Body of pancreas (tissue), 4 donors: Measurements from ENCODE around the gene RAB6B.

Source experiments
- POLR2A ChIP-seq, 3 donors: fragments of 450-650 bp; IDR thresholded peaks; one replicate each; pipeline ENCODE4 v1.6.1; 2016; ENCODE audit warnings: antibody characterized with exemption in 3 of 3, mild to moderate bottlenecking in 2 of 3
- TF ChIP-seq, protein P1 (sequence below), 7 experiments: fragments of 450-650 bp in 4 of 7; fragments of 200-600 bp in 3 of 7; sonication (generic) in 3 of 7; IDR thresholded peaks; one replicate each; pipeline ENCODE4 v1.5.1; 2016 to 2019; ENCODE audit warnings: antibody characterized with exemption in 7 of 7

GRCh38 chr3:133892541-133893231 is 3.0 kb downstream of the RAB6B start:
- TF ChIP-seq, protein P1, sequence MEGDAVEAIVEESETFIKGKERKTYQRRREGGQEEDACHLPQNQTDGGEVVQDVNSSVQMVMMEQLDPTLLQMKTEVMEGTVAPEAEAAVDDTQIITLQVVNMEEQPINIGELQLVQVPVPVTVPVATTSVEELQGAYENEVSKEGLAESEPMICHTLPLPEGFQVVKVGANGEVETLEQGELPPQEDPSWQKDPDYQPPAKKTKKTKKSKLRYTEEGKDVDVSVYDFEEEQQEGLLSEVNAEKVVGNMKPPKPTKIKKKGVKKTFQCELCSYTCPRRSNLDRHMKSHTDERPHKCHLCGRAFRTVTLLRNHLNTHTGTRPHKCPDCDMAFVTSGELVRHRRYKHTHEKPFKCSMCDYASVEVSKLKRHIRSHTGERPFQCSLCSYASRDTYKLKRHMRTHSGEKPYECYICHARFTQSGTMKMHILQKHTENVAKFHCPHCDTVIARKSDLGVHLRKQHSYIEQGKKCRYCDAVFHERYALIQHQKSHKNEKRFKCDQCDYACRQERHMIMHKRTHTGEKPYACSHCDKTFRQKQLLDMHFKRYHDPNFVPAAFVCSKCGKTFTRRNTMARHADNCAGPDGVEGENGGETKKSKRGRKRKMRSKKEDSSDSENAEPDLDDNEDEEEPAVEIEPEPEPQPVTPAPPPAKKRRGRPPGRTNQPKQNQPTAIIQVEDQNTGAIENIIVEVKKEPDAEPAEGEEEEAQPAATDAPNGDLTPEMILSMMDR (IDR thresholded peaks at IDR 0.05) = no peak
- TF ChIP-seq POLR2A (IDR thresholded peaks at IDR 0.05) = no peak
